Neutrophil (primary cell): Measurements from ENCODE around the gene BAHCC1.

ENCODE experiments used
- H3K27ac ChIP-seq: fragments of 200-600 bp; sonication (generic); 2 replicates; pipeline ENCODE4 v1.5.1; 2016; ENCODE audit warnings: mild to moderate bottlenecking, moderate library complexity
- H3K27me3 ChIP-seq: fragments of 200-600 bp; sonication (generic); 2 replicates; pipeline ENCODE4 v1.6.0; 2016; ENCODE audit warnings: mild to moderate bottlenecking
- H3K36me3 ChIP-seq: fragments of 200-600 bp; sonication (generic); 2 replicates; pipeline ENCODE4 v1.5.1; 2017
- H3K4me1 ChIP-seq, 2 experiments: fragments of 200-600 bp in 1 of 2; sonication (generic) in 1 of 2; 1 replicate in 1 of 2; 2 replicates in 1 of 2; pipeline versions ENCODE4 v1.5.1 to v1.6.1; 2013 to 2016; ENCODE audit warnings: low read depth in 1 of 2, low read length in 1 of 2, mild to moderate bottlenecking in 1 of 2, moderate library complexity in 1 of 2; ENCODE audit not compliant: control insufficient read depth in 1 of 2, insufficient read depth in 1 of 2
- H3K4me3 ChIP-seq, 2 experiments: fragments of 200-600 bp in 1 of 2; sonication (generic) in 1 of 2; 1 replicate in 1 of 2; 2 replicates in 1 of 2; pipeline ENCODE4 v1.5.1; 2013 to 2016; ENCODE audit warnings: low read depth in 1 of 2, low read length in 1 of 2, mild to moderate bottlenecking in 1 of 2, moderate library complexity in 1 of 2
- H3K9me3 ChIP-seq: fragments of 200-600 bp; sonication (generic); 2 replicates; pipeline ENCODE4 v1.5.1; 2016
- CTCF ChIP-seq: fragments of 200-600 bp; sonication (generic); IDR thresholded peaks from 2 replicates; pipeline ENCODE4 v1.5.1; 2016; ENCODE audit warnings: antibody characterized with exemption

Gene BAHCC1

GRCh38 chr17:81463506-81463905 lies 68.2 kb downstream of the BAHCC1 start:
- Histone ChIP-seq H3K27me3 (no peaks in the 10 kb centered on the region), H3K36me3 (peaks cover 13% of the 10 kb centered on the region), H3K9me3 (no peaks in the 10 kb centered on the region), H3K4me3 (no peak overlapping the region), H3K27ac (no peak overlapping the region), H3K4me1 (peaks cover 28 to 31% of the 10 kb centered on the region in 2 experiments)
- TF ChIP-seq CTCF, result no peak

- H3K4me1 ChIP-seq, result peaks cover 34 to 35% of the 10 kb centered on the region in 2 experiments
- H3K4me3 ChIP-seq, result no peak overlapping the region
- no peaks in the 10 kb centered on the region for H3K9me3 ChIP-seq
- peaks cover 13% of the 10 kb centered on the region for H3K36me3 ChIP-seq
- H3K27ac ChIP-seq, result no peak overlapping the region
- no peak for TF ChIP-seq CTCF
- H3K27me3 ChIP-seq, result no peaks in the 10 kb centered on the region
These were observed 69.3 kb downstream of the BAHCC1 start for GRCh38 chr17:81464586-81464985.

- no peaks in the 10 kb centered on the region for H3K27me3 ChIP-seq
- H3K4me1 ChIP-seq, result peaks cover 23 to 25% of the 10 kb centered on the region in 2 experiments
- TF ChIP-seq CTCF, result no peak
- H3K27ac ChIP-seq, result no peak overlapping the region
- H3K9me3 ChIP-seq, result no peaks in the 10 kb centered on the region
- H3K36me3 ChIP-seq, result peaks cover 13% of the 10 kb centered on the region
- H3K4me3 ChIP-seq, result no peak overlapping the region
These were observed 70.7 kb downstream of the BAHCC1 start for GRCh38 chr17:81465910-81466309.

GRCh38 chr17:81466564-81467472 lies 71.6 kb downstream of the BAHCC1 start:
- peaks cover 13% of the 10 kb centered on the region for H3K36me3 ChIP-seq
- no peak overlapping the region for H3K4me3 ChIP-seq
- H3K27me3 ChIP-seq, result no peaks in the 10 kb centered on the region
- H3K4me1 ChIP-seq, result peaks cover 14 to 16% of the 10 kb centered on the region in 2 experiments
- no peak for TF ChIP-seq CTCF
- no peak overlapping the region for H3K27ac ChIP-seq
- no peaks in the 10 kb centered on the region for H3K9me3 ChIP-seq

GRCh38 chr17:81468111-81468769 lies 73.0 kb downstream of the BAHCC1 start:
- Histone ChIP-seq H3K4me1 (peaks cover 9 to 10% of the 10 kb centered on the region in 2 experiments), H3K9me3 (no peaks in the 10 kb centered on the region), H3K27me3 (no peaks in the 10 kb centered on the region)

More at GRCh38 chr17:81468111-81468769, 73.0 kb downstream of the BAHCC1 start:
- TF ChIP-seq CTCF, result no peak
- H3K36me3 ChIP-seq, result peaks cover 13% of the 10 kb centered on the region
- no peak overlapping the region for H3K4me3 ChIP-seq
- H3K27ac ChIP-seq, result no peak overlapping the region
